Measurements from ENCODE around the gene PCYT2.

The PCYT2 gene

GRCh38 chr17:81912441-81913309, 1.5 kb upstream of the PCYT2 start:
- DNase-seq (ENCODE audit: extremely low read depth, low read depth) = no peak
- no peak for TF ChIP-seq CTCF (IDR thresholded peaks at IDR 0.05; ENCODE audit: low read depth, low read length)

GRCh38 chr17:81911969-81912368, 770 bp upstream of the PCYT2 start:
- no peak for TF ChIP-seq CTCF (IDR thresholded peaks at IDR 0.05; ENCODE audit: low read depth, low read length)
- no peak for DNase-seq (ENCODE audit: extremely low read depth, low read depth)

- no peak for TF ChIP-seq CTCF (IDR thresholded peaks at IDR 0.05; ENCODE audit: low read depth, low read length)
- DNase-seq (ENCODE audit: extremely low read depth, low read depth) = no peak
Observed at GRCh38 chr17:81910840-81911276, 341 bp downstream of the PCYT2 start.

- DNase-seq (ENCODE audit: extremely low read depth, low read depth) = no peak
- TF ChIP-seq CTCF (IDR thresholded peaks at IDR 0.05; ENCODE audit: low read depth, low read length) = no peak
Observed at GRCh38 chr17:81909966-81910839, 996 bp downstream of the PCYT2 start.

GRCh38 chr17:81909231-81909630, 2.0 kb downstream of the PCYT2 start:
- no peak for TF ChIP-seq CTCF (IDR thresholded peaks at IDR 0.05; ENCODE audit: low read depth, low read length)
- no peak for DNase-seq (ENCODE audit: extremely low read depth, low read depth)

GRCh38 chr17:81908793-81909192, 2.4 kb downstream of the PCYT2 start:
- TF ChIP-seq CTCF (IDR thresholded peaks at IDR 0.05; ENCODE audit: low read depth, low read length) = no peak

More at GRCh38 chr17:81908793-81909192, 2.4 kb downstream of the PCYT2 start:
- DNase-seq (ENCODE audit: extremely low read depth, low read depth) = no peak

All from AG09319 (cell line).